HG03095 (cell line): ENCODE data around the gene ZCRB1.

Source experiments
- ATAC-seq: cut with Tn5 transposase; IDR thresholded peaks from one replicate; pipeline ENCODE4 v1.9.1; 2021; ENCODE audit warnings: moderate library complexity; ENCODE audit not compliant: unreplicated experiment

The ZCRB1 gene

DNA sequence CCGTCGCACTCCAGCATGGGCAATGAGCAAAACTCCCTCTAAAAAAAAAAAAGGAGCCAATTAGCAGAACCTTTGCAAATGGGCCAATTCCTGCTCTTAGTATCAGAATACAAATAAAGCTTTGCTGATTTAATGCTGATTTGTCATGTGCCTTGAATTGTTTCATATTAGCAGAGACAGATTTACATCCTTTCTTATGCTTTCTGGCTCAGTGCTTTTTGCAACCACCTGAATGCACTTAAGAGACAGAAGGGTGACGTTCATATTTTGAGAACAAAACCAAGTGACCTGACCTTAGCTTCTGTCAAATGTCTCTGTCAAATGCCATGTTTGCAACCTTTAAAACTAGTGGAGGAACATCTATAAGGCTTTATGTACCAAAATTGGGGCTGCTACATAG, 44.0 kb downstream of the ZCRB1 start:
- no peak for ATAC-seq

DNA sequence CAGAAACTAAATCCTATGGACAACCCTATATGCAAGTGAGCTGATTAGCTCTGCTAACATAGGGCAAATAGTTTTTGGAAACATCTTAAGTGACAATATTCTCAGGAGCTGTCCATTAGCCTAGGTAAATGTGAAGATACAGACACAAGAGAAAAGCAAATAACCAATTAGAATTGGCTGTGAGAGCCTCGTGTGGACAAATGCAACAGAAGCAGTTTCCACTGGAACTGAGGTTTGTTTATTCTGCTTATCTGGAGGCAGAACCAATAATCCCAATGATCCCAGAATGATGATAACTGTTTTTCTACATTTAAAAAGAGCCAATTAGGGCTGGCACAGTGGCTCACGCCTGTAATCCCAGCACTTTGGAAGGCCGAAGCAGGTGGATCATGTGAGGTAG, 44.6 kb downstream of the ZCRB1 start:
- ATAC-seq = no peak

DNA sequence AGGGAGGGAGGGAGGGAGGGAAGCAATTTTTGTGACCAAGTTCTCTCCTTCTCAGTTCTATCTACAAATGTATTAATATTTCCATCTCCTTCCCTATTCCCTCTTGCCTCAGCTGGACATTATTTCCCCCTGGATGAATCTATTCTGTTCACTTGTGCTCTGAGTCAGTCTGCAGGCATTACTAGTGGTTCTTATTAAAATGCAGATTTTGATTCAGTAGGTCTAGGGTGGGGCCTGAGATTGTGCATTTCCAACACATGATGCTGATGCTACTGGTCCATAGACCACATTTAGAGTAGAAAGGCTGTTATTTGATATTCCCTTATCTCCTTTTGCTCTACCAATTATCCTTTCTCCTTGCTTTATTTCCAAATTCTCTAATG, 47.8 kb downstream of the ZCRB1 start:
- no peak for ATAC-seq

DNA sequence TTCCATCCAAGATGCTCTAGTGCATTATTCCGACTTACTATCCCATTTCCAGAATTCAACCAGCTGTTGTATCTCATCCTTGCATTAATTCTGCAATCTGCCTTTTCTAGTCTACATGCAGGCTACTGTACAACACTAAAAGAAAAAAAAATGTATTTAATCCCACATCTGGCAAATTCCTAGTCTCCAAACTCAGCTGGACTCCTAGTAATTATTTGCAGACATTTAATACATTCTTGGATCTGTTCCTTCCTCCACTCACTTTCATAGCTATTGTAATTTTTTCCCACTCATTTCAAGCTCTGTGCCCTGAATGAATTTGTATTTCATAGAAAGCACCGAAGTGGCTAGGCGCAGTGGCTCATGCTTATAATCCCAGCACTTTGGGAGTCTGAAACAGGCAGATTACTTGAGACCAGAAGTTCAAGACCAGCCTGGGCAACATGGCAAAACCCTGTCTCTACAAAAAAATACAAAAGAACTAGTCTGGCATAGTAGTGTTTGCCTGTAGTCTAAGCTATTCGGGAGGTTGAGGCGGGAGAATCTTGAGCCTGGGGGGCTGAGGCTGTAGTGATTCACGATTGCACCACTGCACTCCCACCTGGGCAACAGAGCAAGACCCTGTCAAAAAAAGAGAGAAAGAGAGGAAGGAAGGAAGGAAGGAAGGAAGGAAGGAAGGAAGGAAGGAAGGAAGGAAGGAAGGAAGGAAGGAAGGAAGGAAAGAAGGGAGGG, 48.3 kb downstream of the ZCRB1 start:
- ATAC-seq = no peak

DNA sequence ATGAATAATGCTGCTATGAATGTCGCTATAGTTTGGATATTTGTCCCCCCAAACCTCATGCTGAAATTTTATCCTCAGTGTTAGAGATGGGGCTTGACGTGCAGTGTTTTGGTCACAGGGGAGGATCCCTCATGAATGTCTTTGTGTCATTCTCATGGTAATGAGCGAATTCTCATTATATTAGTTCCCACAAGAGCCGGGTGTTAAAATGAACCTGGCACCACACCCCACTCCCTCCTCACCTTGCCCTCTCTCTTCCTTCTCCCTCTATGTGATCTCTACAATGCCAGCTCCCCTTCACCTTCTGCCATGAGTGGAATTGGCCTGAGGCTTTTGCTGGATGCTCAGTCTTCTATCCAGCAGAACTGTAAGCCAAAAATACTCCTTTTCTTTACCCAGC, 50.4 kb downstream of the ZCRB1 start:
- ATAC-seq = no peak

DNA sequence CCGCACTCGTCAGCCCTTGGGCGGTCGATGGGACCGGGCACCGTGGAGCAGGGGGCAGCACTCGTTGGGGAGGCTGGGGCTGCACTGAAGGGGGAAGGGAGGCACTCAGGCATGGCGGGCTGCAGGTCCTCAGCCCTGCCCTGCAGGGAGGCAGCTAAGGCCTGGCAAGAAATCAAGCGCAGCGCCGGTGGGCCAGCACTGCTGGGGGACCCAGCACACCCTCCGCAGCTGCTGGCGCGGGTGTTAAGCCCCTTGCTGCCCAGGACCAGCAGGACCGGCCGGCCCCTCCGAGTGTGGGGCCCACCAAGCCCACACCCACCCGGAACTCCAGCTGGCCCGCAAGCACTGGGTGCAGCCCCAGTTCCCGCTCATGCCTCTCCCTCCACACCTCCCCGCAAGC, 52.2 kb downstream of the ZCRB1 start:
- no peak for ATAC-seq

GRCh38 chr12:42270596-42270995, 55.3 kb downstream of the ZCRB1 start:
- no peak for ATAC-seq

DNA sequence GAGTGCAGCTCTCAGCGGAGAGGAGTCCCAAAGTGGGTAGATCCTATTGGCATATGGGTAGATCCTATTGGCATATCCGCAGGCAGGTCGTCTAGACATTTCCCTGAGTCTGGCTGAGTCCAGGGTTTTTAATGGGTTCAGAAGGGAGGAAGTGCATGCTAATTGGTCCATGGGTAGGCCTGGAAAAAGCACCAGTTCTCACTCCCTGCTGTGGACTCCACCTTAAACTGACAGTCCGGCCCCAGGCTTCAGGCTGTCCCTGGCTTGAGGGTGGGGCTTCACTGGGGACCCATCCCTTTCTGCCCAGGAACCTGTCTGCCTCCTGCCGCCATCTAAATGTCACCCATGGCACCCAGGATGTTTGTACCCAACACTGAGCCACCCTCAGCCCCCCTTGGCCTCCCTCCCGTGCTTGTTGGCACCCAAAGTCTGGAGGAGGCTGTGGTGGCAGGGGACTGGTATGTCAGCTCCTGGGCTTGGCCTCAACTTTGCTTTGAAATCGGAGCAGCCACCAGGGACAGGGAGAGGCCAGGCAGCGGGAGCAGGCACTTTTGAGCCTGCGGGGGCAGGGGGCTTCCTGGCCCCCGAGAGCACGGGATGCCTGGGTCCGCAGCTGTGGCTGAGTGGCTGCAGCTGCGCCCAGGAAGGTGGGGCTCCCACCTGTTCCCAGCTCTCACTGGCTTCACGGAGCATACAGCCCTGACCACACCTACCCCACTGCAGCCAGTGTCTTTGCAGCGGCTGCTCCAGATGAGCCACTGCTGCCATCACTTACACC, 58.3 kb downstream of the ZCRB1 start:
- no peak for ATAC-seq

DNA sequence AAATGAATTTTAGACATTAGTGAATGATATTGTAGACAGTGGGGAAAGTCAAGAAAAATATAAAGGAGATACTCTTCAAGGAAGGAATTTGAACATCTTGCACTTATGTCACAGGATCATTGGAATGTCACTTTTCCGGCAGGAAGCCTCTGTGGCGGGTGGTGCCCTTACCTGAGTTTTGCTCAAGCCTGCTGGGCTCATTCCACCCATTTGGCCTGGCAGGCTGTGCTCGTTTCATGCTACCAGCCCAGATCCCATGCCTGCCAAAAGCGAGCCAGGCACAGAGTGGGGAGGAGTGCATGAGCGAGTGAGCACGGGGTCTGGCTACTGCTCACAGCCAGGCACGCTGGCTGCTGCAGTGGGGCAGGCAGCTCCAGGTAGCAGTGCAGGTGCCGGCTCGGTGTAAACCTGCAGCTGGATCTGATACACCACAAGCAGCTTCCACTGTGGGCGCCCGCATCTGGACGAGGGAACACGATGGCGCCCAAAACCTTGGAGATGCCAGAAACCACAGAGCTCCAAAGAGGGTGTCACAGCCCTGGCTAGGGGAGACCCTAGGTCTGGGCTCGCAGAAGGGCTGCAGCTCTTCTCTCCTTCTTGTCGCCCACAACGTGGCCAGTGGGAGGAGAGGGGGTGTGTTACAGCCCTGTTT, 59.2 kb downstream of the ZCRB1 start:
- no peak for ATAC-seq

DNA sequence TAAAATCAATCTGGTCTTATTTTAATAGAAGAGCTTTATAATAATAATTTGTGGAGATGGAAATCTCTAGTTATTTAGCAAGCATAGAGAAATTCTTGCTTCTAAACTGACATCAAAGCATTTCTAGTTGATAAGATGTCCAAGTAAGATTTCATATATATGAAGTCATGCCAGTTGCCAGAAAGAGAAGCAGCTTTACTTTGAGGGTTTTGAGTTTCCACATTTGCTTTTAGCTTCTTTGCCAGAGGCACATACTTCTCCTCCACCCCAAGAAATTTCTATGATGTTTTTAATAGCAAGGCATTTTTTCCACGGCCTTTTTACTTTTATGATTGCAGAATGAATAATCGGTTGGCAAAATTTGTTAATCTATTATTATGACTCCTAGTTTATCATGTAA, 63.6 kb downstream of the ZCRB1 start:
- ATAC-seq = no peak
